NCI-H2081 treated with DMSO at 0.1 percent for 48 hours (cell line): Measurements from ENCODE around the gene UBR7.
"Not testable (repeated sequence)": the region's sequence is repeated elsewhere in the genome, so short reads cannot be mapped to it uniquely, and the experiment has no call there.

Experiments
- DNase-seq: peaks from one replicate; lab custom pipeline; 2025; lab: John Stamatoyannopoulos, UW

Gene UBR7

GRCh38 chr14:93195316-93195999 lies 11.6 kb upstream of the UBR7 start:
- DNase-seq: no peak

- DNase-seq: no peak
These were observed 8.0 kb upstream of the UBR7 start for GRCh38 chr14:93199031-93199430.

- no peak for DNase-seq
These were observed 6.5 kb upstream of the UBR7 start for GRCh38 chr14:93200553-93200952.

- DNase-seq: no peak
These were observed 5.8 kb upstream of the UBR7 start for GRCh38 chr14:93201155-93201704.

- peak; percentile 16 for DNase-seq
These were observed 632 bp downstream of the UBR7 start for GRCh38 chr14:93207468-93208308.

GRCh38 chr14:93212432-93212831 lies 5.4 kb downstream of the UBR7 start:
- no peak for DNase-seq

- DNase-seq: no peak
These were observed 7.5 kb downstream of the UBR7 start for GRCh38 chr14:93214598-93214997.

GRCh38 chr14:93219103-93219726 lies 12.2 kb downstream of the UBR7 start:
- DNase-seq: peak; percentile 31

- DNase-seq: no peak
These were observed 13.5 kb downstream of the UBR7 start for GRCh38 chr14:93220509-93220908.

- DNase-seq: no peak
These were observed 16.5 kb downstream of the UBR7 start for GRCh38 chr14:93223565-93223964.

- no peak for DNase-seq
These were observed 21.5 kb downstream of the UBR7 start for GRCh38 chr14:93228550-93228949.

- no peak for DNase-seq
These were observed 23.5 kb downstream of the UBR7 start for GRCh38 chr14:93230539-93230938.

GRCh38 chr14:93231129-93231979 lies 24.3 kb downstream of the UBR7 start:
- DNase-seq: no peak

GRCh38 chr14:93232159-93232558 lies 25.1 kb downstream of the UBR7 start:
- no peak for DNase-seq

- DNase-seq: not testable (repeated sequence)
These were observed 26.0 kb downstream of the UBR7 start for GRCh38 chr14:93233078-93233477.

GRCh38 chr14:93234798-93235197 lies 27.7 kb downstream of the UBR7 start:
- no peak for DNase-seq

GRCh38 chr14:93239869-93240677 lies 33.0 kb downstream of the UBR7 start:
- no peak for DNase-seq

- DNase-seq: no peak
These were observed 33.6 kb downstream of the UBR7 start for GRCh38 chr14:93240678-93241000.

GRCh38 chr14:93245764-93246420 lies 38.8 kb downstream of the UBR7 start:
- DNase-seq: no peak

- DNase-seq: no peak
These were observed 39.5 kb downstream of the UBR7 start for GRCh38 chr14:93246534-93246933.
